Stimulated activated CD4-positive, alpha-beta T cell treated with anti-CD3 and anti-CD28 coated beads, TNF-alpha, amount 100 ng/mL, for 24 hours (primary cell): ENCODE results near the gene RAPSN.

ENCODE experiments used
- DNase-seq, 3 experiments: peaks; one replicate each; pipeline ENCODE4 v3.0.0-alpha.2; 2020; ENCODE audit warnings: low read depth in 3 of 3

The RAPSN gene

GRCh38 chr11:47466201-47466600 lies 17.3 kb upstream of the RAPSN start:
- no peak for DNase-seq

- DNase-seq, result no peak
Measured at GRCh38 chr11:47464483-47464882, 15.5 kb upstream of the RAPSN start.

GRCh38 chr11:47461876-47462275 lies 12.9 kb upstream of the RAPSN start:
- no peak for DNase-seq

- no peak for DNase-seq
Measured at GRCh38 chr11:47460571-47461235, 11.8 kb upstream of the RAPSN start.

GRCh38 chr11:47454258-47454671 lies 5.3 kb upstream of the RAPSN start:
- peak; percentile 15 to 51 (median 37) for DNase-seq

DNA sequence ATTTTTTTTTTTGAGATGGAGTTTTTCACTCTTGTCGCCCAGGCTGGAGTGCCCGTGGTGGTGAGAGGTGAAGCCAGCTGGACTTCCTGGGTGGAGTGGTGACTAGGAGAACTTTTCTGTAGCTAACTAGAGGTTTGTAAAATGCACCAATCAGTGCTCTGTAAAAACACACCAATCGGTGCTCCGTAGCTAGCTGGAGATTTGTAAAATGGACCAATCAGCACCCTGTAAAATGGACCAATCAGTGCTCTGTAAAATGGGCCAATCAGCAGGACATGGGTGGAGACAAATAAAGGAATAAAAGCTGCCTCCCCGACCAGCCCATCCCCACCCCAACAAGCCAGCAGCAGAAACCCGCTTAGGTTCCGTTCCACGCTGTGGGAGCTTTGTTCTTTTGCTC lies 4.4 kb upstream of the RAPSN start:
- DNase-seq, result no peak

DNA sequence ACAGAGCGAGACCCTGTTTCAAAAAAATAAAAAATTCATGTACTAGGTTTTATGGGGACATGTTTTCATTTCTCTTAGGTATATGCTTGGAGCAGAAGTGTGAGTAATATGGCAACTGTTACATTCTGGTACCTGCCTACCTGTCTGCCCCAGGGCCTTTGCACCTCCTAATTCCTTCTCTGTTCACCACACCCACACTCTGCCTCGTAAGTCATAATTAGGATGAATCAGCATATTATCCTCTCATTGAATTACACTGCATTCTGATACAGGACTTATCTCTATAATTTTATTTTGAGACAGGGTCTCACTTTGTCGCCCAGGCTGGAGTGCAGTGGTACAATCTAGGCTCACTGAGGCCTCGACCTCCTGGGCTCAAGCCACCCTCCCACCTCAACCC lies 3.1 kb upstream of the RAPSN start:
- DNase-seq, result no peak

DNA sequence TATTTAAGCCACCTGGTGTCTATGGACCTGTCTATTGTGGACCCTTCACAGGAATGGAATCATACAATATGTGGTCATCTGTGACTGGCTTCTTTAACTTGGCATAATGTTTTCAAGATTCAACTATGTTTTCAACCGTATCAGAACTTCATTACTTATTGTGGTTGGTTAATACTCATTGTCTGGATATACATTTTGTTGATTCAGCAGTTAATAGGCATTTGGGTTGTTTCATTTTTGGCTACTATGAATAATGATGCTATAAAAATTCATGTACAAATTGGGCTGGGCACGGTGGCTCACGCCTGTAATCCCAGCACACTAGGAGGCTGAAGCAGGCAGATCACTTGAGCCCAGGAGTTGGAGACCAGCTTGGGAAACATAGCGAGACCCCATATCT lies 2.5 kb upstream of the RAPSN start:
- DNase-seq, result no peak

- DNase-seq, result no peak
Measured at GRCh38 chr11:47449541-47449940, 605 bp upstream of the RAPSN start.

- no peak for DNase-seq
Measured at GRCh38 chr11:47447906-47448305, 1.0 kb downstream of the RAPSN start.

- no peak for DNase-seq
Measured at GRCh38 chr11:47446833-47447232, 2.1 kb downstream of the RAPSN start.

- no peak for DNase-seq
Measured at GRCh38 chr11:47445840-47446239, 3.1 kb downstream of the RAPSN start.

DNA sequence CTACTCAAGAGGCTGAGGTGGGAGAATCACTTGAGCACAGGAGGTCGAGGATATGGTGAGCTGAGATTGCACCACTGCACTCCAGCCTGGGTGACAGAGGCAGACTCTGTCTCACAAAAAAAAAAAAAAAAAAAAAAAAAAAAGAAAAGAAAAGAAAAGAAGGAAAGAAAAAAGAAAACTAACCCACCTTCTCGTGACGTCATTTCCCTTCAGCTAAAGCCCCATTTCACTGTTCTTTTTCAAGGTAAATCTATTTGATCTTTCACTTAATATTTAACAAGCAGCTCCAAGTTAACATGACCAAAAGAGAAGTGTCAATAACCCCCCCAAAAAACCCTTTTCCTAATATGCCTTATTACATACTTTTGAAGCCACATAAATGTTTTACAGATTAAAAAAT lies 5.1 kb downstream of the RAPSN start:
- no peak for DNase-seq

GRCh38 chr11:47443028-47443700 lies 5.8 kb downstream of the RAPSN start:
- no peak for DNase-seq

GRCh38 chr11:47442514-47442913 lies 6.4 kb downstream of the RAPSN start:
- DNase-seq, result no peak

DNA sequence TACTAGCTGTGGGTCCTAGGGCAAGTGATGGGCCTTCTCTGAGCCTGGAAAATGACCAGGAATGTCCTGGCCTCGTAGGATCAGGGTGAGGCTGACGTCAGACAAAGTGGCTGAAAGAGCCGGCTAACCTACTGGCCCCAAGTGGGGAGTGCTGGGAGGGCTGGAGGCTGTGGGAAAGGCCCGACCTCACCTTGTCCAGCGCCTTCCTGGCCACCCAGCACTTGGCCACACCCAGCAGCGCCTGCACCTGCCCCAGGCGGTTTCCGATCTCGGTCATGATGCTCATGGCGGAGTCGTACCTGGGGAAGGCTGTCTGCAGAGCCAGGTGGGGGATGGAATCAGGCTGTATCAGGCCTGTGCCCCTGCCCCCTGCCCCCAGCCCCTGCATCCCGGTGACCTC lies 7.5 kb downstream of the RAPSN start:
- no peak for DNase-seq

DNA sequence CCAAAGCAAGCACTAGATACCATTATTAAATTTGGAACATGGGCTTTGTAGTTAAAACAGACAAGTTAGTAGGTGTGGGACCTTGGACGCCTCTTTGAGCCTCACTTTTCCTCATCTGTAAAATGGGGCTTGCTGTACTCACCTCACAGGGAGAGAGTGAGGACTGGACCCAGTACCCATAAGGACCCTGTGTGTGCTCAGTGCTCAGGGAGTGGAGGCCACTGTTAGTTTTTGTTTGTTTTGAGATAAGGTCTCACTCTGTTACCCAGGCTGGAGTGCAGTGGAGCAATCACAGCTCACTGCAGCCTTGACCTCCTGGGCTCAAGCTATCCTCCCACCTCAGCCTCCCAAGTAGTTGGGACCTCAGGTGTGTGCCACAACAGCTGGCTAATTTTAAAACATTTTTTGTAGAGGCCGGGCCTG lies 8.9 kb downstream of the RAPSN start:
- no peak for DNase-seq

- DNase-seq, result no peak
Measured at GRCh38 chr11:47438721-47439120, 10.2 kb downstream of the RAPSN start.

DNA sequence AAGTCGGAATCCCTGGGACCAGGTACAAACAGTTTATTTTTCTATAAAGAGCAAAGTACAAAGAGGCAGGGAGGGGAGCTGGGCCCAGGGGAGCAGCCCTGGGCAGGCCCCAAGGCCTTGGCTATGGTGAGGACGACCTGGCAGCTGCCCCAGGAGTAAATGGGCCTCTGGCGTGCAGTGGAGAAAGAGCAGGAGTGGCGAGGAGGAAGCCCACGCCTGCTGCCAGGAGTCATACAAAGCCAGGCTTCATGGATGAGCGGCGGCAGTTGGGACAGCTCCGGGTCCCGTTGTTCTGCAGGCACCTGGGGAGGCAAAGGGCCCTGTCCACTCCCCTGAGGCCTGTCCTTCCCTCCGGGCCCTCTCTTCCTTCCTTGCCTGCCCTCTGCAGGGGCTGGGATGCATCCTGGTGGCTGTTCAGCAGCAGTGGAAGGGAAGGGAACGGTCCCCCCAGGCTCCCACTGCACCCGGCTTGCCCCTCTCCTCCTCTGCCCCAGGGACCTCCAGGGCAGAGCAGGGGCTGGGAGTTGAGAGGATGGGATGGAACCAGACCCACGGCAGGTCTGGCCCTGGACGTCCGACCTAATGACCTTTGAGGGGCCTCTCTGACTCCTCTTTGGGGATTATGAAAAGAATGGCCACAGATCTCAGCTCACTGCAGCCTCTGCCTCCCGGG lies 11.1 kb downstream of the RAPSN start:
- no peak for DNase-seq

- DNase-seq, result no peak
Measured at GRCh38 chr11:47437218-47437745, 11.7 kb downstream of the RAPSN start.

DNA sequence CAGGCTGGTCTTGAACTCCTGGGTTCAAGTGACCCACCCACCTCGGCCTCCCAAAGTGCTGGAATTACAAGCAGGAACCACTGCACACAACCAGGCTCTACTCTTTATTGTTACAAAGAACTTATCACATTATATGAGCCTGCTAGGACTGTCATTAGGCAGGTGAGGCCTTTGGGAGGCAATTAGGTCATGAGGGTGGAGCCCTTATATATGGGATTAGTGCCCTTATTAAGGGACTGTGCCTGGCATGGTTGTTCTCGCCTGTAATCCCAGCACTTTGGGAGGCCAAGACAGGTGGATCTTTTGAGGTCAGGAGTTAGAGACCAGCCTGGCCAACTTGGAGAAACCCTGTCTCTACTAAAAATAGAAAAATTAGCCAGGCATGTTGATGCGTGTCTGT lies 12.2 kb downstream of the RAPSN start:
- no peak for DNase-seq

GRCh38 chr11:47435687-47436086 lies 13.2 kb downstream of the RAPSN start:
- no peak for DNase-seq
